WTC11 (cell line): Measurements from ENCODE around the gene IRF2BP1.

Source experiments
- ATF3 ChIP-seq: sonication (generic); formaldehyde crosslinking; conservative IDR thresholded peaks from 2 replicates; pipeline ENCODE4 v1.8.1; 2022; ENCODE audit warnings: mild to moderate bottlenecking, missing genetic modification reagents
- CREB1 ChIP-seq: sonication (generic); formaldehyde crosslinking; IDR thresholded peaks from 2 replicates; pipeline ENCODE4 v1.8.0; 2023; ENCODE audit warnings: mild to moderate bottlenecking, missing genetic modification reagents
- CTCF ChIP-seq: fragments of 200-600 bp; IDR thresholded peaks from 2 replicates; pipeline ENCODE4 v1.8.0; 2022; ENCODE audit warnings: antibody characterized with exemption
- ETV6 ChIP-seq: sonication (generic); formaldehyde crosslinking; IDR thresholded peaks from 2 replicates; pipeline ENCODE4 v1.8.1; 2022; ENCODE audit warnings: mild to moderate bottlenecking, missing genetic modification reagents
- JUN ChIP-seq: sonication (generic); formaldehyde crosslinking; IDR thresholded peaks from 2 replicates; pipeline ENCODE4 v1.8.0; 2023; ENCODE audit warnings: mild to moderate bottlenecking, missing genetic modification reagents
- TF ChIP-seq, protein P1 (sequence below): sonication (generic); formaldehyde crosslinking; IDR thresholded peaks from 2 replicates; pipeline ENCODE4 v1.8.1; 2022; ENCODE audit warnings: mild to moderate bottlenecking, missing genetic modification reagents, moderate library complexity, borderline replicate concordance

- TF ChIP-seq CTCF (no peak), CREB1 (CRISPR knock-in tag) (no peak), ATF3 (CRISPR knock-in tag) (no peak), JUN (CRISPR knock-in tag) (no peak), ETV6 (CRISPR knock-in tag) (no peak)
- TF ChIP-seq, protein P1, sequence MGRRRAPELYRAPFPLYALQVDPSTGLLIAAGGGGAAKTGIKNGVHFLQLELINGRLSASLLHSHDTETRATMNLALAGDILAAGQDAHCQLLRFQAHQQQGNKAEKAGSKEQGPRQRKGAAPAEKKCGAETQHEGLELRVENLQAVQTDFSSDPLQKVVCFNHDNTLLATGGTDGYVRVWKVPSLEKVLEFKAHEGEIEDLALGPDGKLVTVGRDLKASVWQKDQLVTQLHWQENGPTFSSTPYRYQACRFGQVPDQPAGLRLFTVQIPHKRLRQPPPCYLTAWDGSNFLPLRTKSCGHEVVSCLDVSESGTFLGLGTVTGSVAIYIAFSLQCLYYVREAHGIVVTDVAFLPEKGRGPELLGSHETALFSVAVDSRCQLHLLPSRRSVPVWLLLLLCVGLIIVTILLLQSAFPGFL (CRISPR knock-in tag), result no peak
Measured at GRCh38 chr19:45929247-45929646, 43.3 kb upstream of the IRF2BP1 start.
